Measurements from ENCODE around the gene PDE6B.

DNA sequence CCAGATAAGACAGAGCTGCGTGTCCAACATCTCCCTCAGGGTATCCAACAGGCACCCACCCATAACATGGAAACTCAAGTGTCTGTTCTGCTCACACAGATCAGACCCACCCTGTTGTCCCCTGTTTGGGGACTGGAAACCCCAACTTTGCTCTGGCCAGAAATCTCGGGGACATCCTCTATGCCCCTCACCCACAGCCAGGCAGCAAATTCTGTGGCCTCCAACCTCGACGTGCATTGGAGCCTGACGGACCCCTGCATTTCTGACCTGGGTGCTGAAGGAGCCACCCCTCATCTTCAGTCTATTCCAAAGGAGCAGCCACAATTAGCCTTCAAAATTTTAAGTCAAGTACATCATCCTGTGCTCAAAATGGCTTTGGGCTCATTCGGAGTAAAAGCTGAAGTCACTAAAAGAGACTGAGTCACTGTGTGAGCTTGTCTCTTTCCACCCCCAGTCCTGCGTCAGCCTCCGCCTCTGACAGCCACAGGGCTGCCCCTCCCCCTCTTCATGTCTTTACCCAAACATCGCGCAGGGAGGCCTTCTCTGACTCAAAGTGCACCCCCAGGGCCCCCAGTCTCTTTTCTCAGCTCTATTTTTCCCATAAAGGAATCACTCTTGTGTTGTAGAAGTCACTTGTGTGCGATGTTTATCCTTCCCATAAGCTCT is 24.4 kb upstream of the PDE6B start:
- TF ChIP-seq, protein P1, sequence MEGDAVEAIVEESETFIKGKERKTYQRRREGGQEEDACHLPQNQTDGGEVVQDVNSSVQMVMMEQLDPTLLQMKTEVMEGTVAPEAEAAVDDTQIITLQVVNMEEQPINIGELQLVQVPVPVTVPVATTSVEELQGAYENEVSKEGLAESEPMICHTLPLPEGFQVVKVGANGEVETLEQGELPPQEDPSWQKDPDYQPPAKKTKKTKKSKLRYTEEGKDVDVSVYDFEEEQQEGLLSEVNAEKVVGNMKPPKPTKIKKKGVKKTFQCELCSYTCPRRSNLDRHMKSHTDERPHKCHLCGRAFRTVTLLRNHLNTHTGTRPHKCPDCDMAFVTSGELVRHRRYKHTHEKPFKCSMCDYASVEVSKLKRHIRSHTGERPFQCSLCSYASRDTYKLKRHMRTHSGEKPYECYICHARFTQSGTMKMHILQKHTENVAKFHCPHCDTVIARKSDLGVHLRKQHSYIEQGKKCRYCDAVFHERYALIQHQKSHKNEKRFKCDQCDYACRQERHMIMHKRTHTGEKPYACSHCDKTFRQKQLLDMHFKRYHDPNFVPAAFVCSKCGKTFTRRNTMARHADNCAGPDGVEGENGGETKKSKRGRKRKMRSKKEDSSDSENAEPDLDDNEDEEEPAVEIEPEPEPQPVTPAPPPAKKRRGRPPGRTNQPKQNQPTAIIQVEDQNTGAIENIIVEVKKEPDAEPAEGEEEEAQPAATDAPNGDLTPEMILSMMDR (IDR thresholded peaks at IDR 0.05 in 8 of 11, conservative IDR thresholded peaks at IDR 0.05 in 3 of 11), result no peak
- TF ChIP-seq POLR2A (IDR thresholded peaks at IDR 0.05), result no peak
- TF ChIP-seq POLR2AphosphoS5 (IDR thresholded peaks at IDR 0.05), result no peak
